KMS-11 (cell line): ENCODE results near the gene FUS.
"Not testable (repeated sequence)": the region's sequence is repeated elsewhere in the genome, so short reads cannot be mapped to it uniquely, and the experiment has no call there.

ENCODE experiments used
- H2AFZ ChIP-seq: fragments of 200-600 bp; sonication (generic); 2 replicates; pipeline ENCODE4 v1.6.1; 2016; ENCODE audit warnings: antibody characterized with exemption, mixed run types, low read depth
- H3K27ac ChIP-seq: fragments of 200-600 bp; sonication (generic); 2 replicates; pipeline ENCODE4 v1.6.1; 2016; ENCODE audit warnings: mild to moderate bottlenecking, mixed run types
- H3K27me3 ChIP-seq: fragments of 200-600 bp; sonication (generic); 2 replicates; pipeline ENCODE4 v1.6.1; 2017; ENCODE audit warnings: mild to moderate bottlenecking, low read depth, mixed run types, moderate library complexity; ENCODE audit not compliant: insufficient read depth
- H3K36me3 ChIP-seq: fragments of 200-600 bp; sonication (generic); 2 replicates; pipeline ENCODE4 v1.6.1; 2017; ENCODE audit warnings: mild to moderate bottlenecking, mixed run types; ENCODE audit not compliant: insufficient read depth
- H3K4me1 ChIP-seq: fragments of 200-600 bp; sonication (generic); 2 replicates; pipeline ENCODE4 v1.6.1; 2016; ENCODE audit warnings: mild to moderate bottlenecking, low read depth, mixed run types; ENCODE audit not compliant: poor library complexity, severe bottlenecking
- H3K4me2 ChIP-seq: fragments of 200-600 bp; sonication (generic); 2 replicates; pipeline ENCODE4 v1.7.0; 2016; ENCODE audit warnings: mild to moderate bottlenecking, mixed run types
- H3K4me3 ChIP-seq: fragments of 200-600 bp; sonication (generic); IDR thresholded peaks from 2 replicates; pipeline ENCODE4 v1.6.1; 2017; ENCODE audit warnings: low read depth, low read length, mixed read lengths; ENCODE audit not compliant: insufficient read depth
- H3K79me2 ChIP-seq: fragments of 200-600 bp; sonication (generic); 2 replicates; pipeline ENCODE4 v1.6.1; 2016; ENCODE audit warnings: low read depth, mixed run types; ENCODE audit not compliant: insufficient read depth
- H3K9ac ChIP-seq: fragments of 200-600 bp; sonication (generic); 2 replicates; pipeline ENCODE4 v1.6.1; 2016; ENCODE audit warnings: mild to moderate bottlenecking, mixed run types
- H4K20me1 ChIP-seq: fragments of 200-600 bp; sonication (generic); 2 replicates; pipeline ENCODE4 v1.6.1; 2016; ENCODE audit warnings: mild to moderate bottlenecking, mixed run types; ENCODE audit not compliant: insufficient read depth
- CTCF ChIP-seq: fragments of 200-600 bp; sonication (generic); conservative IDR thresholded peaks from 2 replicates; pipeline ENCODE4 v1.6.1; 2017; ENCODE audit warnings: low read depth, mild to moderate bottlenecking, antibody characterized with exemption, low read length, moderate library complexity, mixed read lengths

The FUS gene

GRCh38 chr16:31157136-31157535 lies 22.8 kb upstream of the FUS start:
- no peaks in the 10 kb centered on the region for H3K79me2 ChIP-seq
- H2AFZ ChIP-seq: no peak overlapping the region
- no peak overlapping the region for H3K27ac ChIP-seq
- H3K27me3 ChIP-seq: no peaks in the 10 kb centered on the region
- TF ChIP-seq CTCF: no peak
- H4K20me1 ChIP-seq: no peaks in the 10 kb centered on the region
- H3K4me3 ChIP-seq: no peak overlapping the region
- no peak overlapping the region for H3K9ac ChIP-seq
- no peak overlapping the region for H3K4me2 ChIP-seq
- no peaks in the 10 kb centered on the region for H3K36me3 ChIP-seq
- no peaks in the 10 kb centered on the region for H3K4me1 ChIP-seq

- no peaks in the 10 kb centered on the region for H4K20me1 ChIP-seq
- no peak overlapping the region for H3K9ac ChIP-seq
- no peaks in the 10 kb centered on the region for H3K4me1 ChIP-seq
Observed at GRCh38 chr16:31167315-31167714, 12.6 kb upstream of the FUS start.

DNA sequence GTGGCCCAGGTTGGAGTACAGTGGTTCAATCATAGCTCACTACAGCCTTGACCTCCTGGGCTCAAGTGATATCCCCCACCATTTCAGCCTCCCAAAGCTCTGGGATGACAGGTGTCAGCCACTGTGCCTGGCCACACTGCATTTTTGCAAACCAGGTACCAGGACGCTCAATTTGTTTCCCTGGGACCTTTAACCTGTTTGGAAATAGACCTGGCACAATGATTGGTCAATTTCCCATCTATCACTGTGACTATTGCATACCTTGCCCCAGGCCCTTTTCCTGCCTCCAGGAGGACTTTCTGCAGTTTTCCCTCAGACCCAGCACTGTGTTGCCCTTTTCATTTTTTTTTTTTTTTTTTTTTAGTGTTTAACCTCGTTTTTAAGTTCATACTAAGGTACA lies 11.1 kb upstream of the FUS start:
- Histone ChIP-seq H3K79me2 (no peaks in the 10 kb centered on the region), H3K4me2 (no peak overlapping the region), H2AFZ (no peak overlapping the region), H4K20me1 (no peaks in the 10 kb centered on the region), H3K9ac (no peak overlapping the region), H3K4me3 (no peak overlapping the region), H3K4me1 (no peaks in the 10 kb centered on the region), H3K27ac (no peak overlapping the region), H3K36me3 (no peaks in the 10 kb centered on the region), H3K27me3 (no peaks in the 10 kb centered on the region)
- no peak for TF ChIP-seq CTCF

More at GRCh38 chr16:31167315-31167714, 12.6 kb upstream of the FUS start:
- H3K27me3 ChIP-seq: no peaks in the 10 kb centered on the region
- no peak overlapping the region for H3K4me3 ChIP-seq
- no peaks in the 10 kb centered on the region for H3K36me3 ChIP-seq
- no peak overlapping the region for H2AFZ ChIP-seq
- no peak overlapping the region for H3K4me2 ChIP-seq
- no peak for TF ChIP-seq CTCF
- no peak overlapping the region for H3K27ac ChIP-seq
- H3K79me2 ChIP-seq: no peaks in the 10 kb centered on the region

DNA sequence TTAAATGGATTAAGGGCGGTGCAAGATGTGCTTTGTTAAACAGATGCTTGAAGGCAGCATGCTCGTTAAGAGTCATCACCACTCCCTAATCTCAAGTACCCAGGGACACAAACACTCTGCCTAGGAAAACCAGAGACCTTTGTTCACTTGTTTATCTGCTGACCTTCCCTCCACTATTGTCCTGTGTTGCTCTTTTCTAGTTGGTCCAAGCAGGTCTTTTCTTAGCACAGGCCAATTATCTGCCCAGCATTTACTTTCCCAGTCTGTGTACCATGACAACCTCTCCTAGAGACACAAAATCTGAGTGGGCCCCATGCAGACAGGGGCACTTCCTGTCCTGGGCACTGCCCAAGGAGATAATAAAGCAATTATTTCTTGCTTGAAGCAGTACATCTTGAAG lies 9.9 kb upstream of the FUS start:
- H3K79me2 ChIP-seq, H3K4me1 ChIP-seq, H4K20me1 ChIP-seq, H3K4me3 ChIP-seq, H3K27me3 ChIP-seq, H2AFZ ChIP-seq, H3K4me2 ChIP-seq, H3K9ac ChIP-seq, H3K36me3 ChIP-seq, H3K27ac ChIP-seq: not testable (repeated sequence)

DNA sequence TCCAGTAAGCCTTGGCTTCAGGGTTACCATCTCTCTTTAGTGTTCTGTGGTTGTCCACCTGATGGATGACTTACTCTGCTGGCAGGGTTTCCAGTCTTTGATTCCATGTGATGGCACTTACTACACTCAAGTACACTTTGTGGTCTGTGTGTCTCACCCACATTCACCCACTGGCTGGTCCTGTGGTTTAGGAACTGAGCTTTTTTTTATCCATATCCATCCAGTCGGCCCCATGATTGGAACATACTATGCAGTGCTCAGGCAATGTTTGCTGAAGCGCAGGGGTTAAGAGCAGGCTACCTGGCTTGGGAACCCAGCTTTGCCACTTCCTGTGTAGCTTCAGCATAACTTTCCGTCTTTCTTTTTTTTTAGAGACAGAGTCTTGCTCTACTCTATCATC lies 2.8 kb upstream of the FUS start:
- Histone ChIP-seq H3K4me2 (no peak overlapping the region), H3K27ac (no peak overlapping the region), H3K9ac (no peak overlapping the region), H3K79me2 (peaks cover 22% of the 10 kb centered on the region), H3K4me3 (no peak overlapping the region), H4K20me1 (peaks cover 15% of the 10 kb centered on the region), H3K27me3 (no peaks in the 10 kb centered on the region), H3K36me3 (peaks cover 7% of the 10 kb centered on the region; the same call in 1 of the 2 replicates), H2AFZ (no peak overlapping the region), H3K4me1 (peaks cover 38% of the 10 kb centered on the region)
- no peak for TF ChIP-seq CTCF
